GM19324 (cell line): Measurements from ENCODE around the gene LRMDA.

Experiments
- ATAC-seq: cut with Tn5 transposase; IDR thresholded peaks from one replicate; pipeline ENCODE4 v1.9.1; 2021; ENCODE audit warnings: mild to moderate bottlenecking, moderate library complexity; ENCODE audit not compliant: unreplicated experiment, low FRiP score

Gene LRMDA

DNA sequence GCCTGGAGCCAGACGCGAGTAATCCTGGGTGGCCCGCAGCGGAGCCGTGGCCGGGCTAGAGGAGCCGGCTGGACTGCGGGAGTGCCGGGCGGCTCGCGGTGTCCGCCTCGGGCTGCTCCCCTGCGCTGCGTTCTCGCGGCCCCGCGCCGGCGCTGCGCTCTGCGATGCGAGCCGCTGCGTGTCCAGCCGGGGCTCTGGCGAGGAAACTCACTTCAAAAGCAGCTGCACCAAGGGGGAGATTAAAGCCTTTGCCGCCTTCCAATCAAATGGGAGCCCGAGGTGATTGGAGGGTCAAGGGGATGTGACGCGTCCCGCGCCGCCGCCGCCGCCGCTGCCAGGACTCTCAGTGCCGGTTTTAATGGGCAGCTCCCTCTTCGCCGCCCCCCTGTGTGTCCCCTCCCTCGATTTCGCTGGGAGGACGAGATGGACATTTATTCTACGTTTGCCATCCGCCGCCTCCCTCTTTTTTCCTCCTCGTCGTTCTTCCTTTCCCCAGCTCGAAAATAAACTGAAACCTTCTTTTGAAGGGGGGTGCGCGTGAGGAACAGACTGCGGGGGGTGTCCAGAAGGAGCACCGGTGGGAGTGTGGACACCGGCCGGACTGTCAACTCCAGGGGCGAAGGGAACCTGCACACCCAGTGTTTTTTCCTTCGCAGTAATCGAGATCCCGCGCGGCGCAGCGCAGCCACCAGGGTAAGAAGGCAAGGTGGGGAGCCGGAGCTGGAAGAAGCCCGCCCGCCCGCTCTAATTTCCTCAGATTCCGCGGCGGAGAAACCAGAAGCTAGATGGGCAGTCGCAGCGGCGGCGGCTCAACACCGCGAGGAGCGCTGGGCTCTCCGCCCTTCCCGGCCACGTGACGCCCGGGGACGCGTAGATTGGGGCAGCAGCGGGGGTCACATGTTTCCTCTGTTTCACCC lies 29.6 kb upstream of the LRMDA start, which contains the start of gene ZNF503:
TSS of gene ZNF503 (minus strand) at position 196 of the 917 bp plus-strand sequence. CDS start 345 bp downstream, outside the sequence.
- peak; percentile 66 for ATAC-seq

DNA sequence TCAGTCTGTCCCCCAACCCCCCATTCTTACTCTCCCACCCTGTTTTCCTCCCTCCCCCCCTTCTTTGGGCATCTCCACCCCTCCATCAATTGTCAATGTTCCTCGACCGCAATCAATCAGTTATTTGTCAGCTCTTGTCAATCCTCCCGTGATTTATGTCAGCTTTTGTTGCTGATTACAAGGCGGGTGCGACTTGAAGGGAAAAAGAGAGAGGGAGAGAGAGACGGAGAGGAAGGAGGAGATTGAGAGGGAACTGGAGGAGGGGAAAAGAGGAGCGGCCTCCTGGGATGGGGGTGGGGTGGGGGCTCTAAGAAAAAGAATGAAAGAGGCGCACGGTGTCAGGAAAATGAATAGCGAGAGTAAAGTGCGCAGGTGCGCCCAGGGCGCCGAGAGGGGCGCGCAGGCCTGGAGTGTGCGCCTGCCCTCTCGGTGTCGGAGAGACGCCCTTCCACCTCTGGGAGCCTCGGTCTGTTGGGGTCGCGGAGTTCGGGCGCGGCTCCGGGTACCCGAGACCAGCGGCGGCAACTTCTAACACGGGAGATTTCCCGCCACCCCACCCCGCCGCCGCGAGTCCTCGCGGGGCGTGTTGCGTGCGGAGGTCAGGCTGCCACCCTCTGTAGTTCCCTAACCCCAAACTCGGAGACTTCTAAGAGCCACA lies 28.8 kb upstream of the LRMDA start:
- no peak for ATAC-seq

DNA sequence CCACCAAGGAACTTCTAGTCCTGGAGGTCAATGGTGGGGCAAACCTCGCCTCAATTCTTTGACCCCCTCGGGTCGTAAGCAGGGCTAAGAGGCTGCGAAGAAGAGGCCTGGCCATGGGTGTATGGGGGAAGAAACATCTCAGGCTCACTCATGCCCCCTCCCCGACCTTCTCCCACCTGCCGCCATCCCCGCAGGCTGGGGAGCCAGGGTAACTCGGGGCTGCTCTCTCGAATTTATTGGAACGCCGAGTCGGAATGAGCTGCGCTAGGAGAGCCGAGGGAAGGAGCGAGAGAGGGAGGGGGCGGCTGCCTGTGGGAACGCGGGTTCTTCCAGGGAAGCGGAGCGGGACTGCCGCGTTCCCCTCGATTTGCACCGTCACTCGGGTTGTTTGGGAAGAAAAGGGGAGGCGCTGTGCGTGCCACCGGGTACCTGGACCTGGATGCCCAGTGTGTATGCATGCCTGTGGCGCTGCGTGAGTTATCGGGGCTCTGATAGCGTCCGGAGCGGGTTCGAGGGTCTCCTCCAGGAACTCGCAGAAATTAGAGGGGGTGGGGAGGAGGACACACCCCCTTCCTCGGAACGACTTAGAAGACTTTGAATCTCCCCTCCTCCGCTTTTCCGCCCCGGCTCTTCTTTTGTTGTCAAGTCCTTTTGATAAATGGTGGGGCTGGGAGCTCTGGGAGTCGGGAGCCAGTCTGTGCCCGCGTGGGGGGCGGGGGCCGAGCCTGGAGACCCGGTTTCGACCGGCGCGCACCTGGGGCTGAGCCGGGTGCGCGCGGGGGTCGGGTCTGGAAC lies 28.1 kb upstream of the LRMDA start:
- ATAC-seq, result no peak

DNA sequence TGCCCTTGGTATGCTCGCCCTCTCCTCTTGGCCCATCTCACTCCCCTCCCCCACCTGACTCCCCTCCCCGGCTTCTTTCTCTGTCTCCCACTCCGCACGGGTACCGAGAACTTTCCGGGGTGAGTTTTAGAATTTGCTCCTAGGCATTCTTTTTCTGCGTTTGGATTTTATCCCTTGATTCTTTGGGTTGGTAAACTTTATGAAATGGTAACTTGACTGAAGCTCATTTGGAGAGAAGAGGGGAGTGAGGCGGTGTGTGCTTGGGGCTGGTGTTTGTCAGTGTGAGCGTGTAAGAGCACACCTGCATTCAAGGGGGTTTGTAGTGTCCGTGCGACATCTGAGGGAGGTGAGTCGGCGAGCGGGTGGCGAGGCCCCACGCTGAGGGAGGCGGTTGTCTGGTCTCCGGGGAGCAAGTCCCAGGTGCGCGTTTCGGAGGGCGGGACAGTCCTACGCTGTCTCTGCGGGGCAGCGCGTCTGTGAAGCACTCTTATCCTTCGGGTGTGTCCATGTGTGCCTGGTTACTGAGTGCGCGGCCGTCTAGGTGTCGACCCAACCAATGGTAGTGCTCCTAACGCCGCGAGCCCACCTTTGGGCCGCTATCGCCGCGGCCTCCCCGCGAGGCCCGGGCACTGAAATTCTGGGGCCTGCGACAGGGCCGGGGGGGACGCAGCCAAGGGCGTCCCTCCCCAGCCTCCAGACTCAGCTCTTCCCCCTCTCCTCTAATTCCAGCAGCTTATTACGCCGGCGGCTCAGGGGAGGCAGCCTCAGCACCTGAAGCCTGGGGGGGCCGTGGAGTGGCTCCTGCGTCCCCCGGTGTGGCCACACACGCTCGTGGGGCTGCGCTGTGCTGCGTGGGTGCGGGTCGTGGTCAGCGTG lies 27.2 kb upstream of the LRMDA start:
- peak; percentile 20 for ATAC-seq

DNA sequence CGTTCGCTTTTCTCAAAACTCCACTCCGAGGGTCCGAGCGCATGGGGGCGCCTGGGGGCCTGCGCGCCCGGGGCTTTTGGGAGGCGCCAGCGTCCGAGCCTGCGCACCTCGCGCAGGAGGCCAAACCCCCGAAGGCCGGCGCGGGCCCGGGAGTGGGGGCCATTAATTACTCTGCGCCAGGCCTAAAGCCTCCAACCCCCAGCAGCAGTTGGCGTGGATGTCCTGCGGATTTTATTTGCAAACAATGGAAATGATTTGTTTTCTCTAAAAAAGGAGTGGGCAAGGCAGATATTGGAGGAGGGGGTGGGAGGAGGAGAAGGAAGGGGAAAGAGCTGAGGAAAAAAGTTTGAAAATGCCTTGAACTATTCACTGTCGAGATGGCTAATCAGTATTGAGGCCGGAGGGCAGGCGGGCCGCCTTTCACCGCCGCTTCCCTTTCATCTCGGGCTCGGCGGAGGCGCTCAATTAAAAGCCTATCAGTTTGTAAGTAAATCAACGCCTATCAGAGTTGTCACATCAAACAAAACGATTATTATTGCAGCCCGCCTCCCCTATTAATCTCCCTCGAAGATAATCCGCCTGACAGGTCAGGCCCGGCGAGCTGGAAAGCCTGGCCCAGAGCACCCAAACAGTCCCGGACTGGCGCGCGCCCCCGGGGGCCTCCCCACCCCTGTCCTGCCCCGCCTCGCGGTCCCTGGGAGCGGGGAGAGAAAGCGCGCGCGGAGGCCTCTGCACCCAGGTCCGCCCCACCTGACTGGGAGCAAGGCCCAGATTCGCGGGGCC lies 26.4 kb upstream of the LRMDA start:
- ATAC-seq, result no peak

DNA sequence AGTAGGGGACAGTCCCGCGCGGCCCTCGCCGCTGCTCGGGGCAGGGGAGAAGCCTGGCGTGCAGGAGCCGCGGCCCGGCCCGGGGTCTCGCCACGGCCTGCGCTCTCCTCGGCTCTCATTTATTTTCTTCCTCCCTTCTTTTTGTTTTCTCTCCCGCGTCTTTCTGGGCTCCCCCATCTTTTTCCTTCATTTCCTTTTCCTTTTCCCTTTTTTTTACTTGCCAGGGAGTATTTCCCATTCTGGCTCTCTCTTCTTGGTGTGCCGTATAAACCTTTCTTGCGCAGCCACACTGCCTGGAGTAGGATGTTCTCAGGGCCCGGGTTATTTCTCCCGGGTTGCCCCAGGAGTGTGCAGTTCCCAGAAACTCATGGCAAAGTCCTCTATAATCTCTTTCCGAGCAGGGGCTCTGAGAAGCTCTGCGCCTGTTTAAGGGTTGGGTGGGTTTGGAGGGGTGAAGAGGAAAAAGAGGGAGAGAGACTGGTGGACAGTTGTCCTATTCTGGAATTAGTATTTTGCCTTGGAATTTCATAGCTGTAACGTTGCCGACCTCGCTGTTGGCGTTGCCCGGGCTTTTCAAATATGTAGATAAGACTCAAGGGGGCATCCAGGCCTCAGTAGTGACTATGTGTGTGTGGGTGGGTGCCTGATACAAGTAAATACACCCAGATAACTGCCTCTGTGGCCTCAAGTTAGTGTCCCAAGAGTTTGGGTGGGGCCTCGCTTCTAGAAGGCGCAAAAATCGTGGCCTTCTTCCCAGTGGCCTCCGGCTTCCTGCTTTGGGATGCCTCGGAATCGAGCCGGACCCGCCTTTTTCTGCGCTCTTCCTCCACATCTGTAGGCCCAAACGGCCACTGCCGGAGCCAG lies 25.6 kb upstream of the LRMDA start:
- no peak for ATAC-seq

DNA sequence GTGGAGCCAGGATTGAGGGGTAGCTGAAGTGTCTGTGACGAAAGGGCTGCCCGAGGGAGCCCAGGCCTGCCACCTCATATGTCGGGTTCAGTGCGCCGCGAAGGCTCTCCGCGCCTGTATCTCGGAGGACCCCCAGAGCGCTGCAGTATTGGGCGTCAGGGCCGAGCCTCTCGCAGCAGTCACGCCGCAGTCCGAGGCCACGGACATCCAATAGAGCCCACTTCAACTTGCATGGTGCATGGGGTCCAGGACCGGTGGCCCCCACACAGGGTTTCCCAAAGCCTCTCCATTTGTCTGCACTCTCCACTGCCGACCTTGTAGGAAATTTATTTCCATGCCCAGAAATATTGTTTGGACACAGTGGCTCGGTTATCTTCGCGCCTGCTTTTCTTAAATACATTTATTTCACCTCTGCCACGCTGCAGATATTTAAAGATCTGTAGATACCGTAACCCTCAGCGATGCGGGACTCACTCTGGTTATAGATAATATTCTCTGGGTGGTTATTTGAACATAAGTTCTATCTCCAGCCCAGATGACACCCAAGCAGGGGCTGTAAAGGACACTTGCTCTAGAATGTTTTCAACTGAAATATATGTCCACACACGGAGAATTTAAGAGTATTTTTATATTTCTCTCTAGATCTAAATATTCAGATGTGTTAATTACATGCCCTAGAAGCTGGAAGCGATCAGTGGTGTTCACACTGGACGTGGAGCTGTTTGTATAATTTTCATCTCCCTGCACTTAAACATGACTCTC lies 24.8 kb upstream of the LRMDA start:
- ATAC-seq, result no peak

DNA sequence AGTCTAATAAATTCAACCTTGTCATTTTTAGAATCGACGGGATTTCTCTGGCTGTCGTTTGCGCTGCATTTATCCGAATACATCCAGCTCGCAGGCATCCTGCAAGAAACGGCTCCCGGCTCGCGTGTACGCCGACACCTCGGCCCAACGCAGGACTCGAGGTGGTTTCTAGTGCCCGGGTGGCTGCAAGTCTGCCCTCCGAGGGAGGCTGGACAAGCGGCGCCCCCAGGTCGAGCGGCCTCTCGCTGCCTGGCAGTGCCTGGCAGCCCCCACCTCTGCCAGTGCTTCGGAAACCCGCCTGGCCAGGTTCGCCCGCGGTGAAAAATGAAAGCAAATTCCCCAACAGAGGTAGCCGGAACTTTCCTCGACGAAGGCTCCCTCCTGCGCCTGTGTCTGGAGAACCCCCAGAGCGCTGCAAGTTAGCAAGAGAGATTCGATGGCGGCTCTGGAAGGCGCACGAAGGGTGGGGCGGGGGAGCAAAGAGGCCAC lies 24.2 kb upstream of the LRMDA start:
- no peak for ATAC-seq

DNA sequence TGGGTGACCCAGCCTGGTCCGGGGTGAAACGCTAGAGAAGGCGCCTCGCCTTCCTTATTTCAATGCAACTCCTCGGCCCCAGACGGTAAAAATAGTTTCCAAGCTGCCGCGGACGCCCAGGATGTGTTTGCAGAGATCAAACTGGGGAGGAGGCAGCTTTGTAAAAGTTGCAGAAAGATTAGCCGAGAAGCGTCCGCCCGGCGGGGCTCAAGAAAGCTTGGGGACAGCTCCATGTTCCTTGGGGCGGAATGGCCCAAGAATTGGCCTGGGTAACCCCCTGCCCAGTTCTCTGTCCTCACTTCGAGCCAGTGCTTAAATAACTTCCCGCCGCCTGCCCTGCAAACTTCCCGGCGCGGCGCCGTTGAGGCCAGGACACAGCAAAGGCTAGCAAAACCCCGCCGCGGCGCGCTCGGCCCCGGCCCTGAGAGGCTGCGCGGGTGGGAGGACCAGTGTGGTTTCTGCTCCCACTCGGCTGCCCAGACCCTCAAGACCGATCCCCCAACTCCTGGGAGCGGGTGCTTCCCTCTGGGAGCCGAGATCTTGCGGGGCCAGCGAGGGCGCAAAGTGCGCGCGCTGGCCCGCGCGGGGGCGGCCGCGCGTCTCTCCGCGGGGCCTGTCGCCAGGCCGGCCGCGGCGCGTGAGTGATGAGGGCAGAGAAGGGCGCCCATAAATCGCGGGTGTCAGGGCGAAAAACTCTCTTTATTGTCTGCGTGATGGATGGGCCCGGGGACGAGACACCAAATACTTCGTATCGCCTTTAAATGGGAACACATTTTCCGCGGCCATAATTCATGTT lies 23.5 kb upstream of the LRMDA start:
- no peak for ATAC-seq

DNA sequence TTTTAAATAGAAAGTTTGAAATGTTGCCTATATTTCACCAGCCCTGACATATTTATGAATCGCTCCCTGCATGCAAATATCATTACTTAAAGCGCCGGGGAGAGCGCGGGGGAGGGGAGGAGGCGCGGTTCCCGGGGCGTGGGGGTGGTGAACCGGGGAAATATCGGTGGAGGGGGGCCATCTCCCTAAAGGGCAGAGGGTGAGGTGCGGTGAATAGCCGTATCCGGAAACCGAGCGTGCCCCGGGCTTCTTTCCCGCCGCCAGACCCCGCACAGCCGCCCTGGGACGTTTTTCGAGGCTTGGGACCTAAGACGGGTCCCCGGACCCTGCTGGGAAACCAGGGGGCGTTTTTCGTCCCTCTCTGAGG lies 22.9 kb upstream of the LRMDA start:
- ATAC-seq, result no peak

DNA sequence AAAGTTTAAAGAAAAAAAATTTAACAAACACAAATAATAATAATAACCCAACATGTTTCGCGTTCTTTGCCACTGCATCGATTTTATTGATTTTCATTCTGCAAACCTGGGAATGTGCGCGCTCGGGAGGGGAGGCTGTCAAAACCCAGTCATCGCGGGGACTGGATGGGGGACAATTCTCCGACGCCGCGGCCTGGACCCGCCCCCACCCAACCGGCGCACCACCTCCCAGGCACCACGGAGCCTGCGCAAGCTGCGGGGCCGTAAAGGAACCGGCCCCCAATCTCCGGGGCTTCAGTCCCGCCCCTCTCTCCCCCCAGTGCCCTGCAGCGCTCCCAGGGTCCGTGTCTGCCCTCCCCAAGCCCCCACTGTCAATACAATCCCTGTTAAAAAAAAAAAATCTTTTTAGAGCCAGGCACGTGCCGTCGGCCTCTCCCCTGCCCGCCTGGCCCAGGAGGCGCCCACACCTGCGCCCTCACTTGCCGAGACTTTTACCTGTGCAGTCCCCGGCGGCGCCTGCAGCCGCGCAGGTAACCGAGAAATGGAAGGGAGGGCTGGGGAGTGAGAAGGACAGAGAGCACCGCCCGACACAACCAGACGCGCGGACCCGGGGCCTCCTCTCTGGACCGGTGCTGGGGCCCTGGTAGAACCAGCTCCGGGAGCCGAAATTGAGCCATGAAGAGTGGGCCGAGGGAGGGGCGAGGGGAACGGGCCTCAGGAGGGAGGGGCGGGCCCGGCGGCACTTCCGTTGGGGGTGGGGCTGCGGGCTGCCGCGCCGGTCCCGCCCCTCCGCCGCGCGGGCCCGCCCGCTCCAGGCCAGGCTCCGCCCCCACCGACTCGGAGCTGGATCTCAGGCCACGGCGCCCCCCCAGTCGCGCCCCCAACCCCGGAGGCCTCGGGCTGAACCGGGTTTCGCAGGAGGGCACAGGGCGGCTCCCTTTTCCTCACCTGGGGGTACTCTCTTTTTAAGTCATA lies 22.2 kb upstream of the LRMDA start:
- ATAC-seq, result peak; percentile 64

DNA sequence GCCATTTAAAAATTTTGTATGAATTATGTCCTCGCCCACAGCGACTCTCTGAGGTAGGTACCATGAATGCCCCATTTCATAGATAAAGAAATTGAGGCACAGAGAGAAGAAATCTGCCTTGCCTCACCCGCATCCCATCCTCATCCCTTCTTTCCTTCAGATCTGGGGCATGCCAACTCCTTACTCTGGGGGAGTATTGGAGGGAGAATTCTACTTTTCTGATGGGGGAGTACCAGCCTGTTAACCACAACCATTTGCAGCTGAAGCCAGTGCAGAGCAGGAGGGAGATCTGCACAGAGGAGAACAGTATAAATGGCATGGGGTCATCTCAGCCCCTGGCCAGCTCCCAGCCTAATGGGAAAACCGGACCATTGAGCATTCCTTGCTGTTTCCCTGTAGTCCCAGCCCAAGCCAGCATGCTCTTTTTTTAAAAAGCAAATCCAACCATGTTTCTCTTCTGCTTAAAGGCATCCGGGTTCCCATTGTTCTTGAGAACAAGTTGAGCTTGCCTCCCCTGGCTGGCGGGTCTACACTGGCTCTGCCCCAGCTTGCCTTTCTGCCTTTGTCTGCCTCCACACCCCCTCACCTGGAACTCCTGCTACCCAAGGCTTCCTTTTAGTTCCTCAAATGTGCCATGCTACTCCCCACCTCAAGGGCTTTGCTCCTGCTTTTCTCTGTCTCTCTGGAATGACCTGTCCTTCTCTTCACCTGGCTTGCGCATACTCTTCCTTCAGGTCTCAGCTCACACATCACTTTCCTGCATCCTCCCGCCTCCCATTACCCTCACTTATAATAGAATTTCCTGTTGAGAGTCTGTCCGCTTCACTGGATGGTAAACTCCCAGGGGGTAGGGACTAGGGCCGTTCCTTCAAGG lies 21.1 kb upstream of the LRMDA start:
- no peak for ATAC-seq

DNA sequence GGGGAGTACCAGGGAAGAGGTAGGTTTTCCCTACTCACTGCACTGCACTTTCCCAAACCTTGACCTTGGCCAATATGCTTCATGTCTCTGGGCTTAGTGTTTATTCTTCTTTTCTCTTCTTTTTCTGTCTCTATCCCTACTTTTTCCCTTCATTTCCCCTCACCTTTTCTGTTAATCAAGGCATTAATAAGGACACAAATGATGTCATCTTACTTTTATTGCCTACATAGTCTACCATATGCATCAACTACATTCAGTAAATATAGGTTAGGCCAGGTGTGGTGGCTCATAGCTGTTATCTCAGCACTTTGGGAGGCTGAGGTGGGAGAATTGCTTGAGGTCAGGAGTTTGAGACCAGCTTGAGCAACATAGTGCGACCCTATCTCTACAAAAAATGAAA lies 16.9 kb upstream of the LRMDA start:
- ATAC-seq, result no peak

DNA sequence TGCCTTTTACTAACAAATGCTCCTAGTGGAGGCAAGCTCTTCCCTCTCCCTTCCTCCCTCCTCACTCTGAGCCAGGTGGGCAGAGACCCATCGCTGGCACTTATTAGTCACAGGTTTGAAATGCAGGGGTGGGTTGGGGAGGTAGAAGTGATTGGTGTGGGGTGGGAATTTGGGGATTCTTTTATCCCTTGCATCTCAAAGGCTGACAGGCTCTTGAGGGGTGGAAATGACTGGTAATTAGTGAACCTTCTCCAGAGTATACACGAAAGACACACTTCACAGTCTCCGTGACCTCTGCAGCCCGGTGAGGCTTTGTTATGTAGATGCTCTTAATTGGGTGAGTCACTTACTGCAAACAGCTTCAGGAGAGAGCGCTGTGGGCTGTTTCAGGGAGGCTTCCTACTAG lies 13.9 kb upstream of the LRMDA start:
- ATAC-seq, result no peak

DNA sequence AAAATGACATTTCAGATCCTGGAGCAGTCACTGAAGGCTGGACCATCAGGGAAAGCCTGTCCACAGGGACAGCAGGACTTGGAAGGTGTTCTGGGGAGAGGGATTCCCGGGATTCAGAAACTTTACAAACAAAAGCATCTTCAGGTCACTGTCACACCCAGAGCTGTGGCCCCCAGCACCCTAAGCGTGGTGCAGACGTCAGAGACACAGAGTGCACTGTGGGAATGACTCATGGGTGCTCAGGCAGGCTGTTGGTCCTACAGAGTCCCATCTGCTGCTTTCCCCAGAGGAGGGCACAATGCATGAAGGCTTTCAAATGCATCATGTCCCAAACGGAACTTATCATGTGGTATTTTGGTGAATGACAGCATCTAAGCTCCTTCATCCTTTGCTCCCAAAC lies 13.1 kb upstream of the LRMDA start:
- ATAC-seq, result no peak
